Stimulated activated CD4-positive, alpha-beta T cell treated with anti-CD3 and anti-CD28 coated beads, Interleukin-2, amount 100 ng/mL, for 48 hours (primary cell): ENCODE results near the gene SLC22A31.

Experiments
- DNase-seq, 2 donors: peaks; one replicate each; pipeline ENCODE4 v3.0.0-alpha.2; 2020

The SLC22A31 gene

DNA sequence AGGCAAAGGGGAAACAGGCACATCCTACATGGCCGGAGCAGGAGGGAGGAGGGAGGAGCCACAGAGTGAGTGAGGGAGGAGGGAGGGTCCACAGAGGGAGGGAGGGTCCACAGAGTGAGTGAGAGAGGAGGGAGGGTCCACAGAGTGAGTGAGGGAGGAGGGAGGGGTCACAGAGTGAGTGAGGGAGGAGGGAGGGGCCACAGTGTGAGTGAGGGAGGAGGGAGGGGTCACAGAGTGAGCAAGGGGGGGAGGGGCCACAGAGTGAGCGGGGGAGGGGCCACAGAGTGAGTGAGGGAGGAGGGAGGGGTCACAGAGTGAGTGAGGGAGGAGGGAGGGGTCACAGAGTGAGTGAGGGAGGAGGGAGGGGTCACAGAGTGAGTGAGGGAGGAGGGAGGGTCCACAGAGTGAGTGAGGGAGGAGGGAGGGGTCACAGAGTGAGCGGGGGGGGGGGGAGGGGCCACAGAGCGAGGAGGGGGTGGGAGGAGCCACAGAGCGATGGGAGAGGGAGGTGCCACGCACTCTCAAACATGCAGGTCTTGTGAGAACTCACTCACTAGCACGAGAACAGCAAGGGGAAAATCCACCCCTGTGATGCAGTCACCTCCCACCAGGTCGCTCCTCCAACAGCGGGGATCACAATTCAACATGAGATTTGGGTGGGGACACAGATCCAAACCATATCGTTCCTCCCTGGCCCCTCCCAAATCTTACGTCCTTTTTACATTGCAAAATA is 53.1 kb downstream of the SLC22A31 start:
- no peak for DNase-seq

GRCh38 chr16:89146211-89147005 is 53.9 kb downstream of the SLC22A31 start:
- no peak for DNase-seq
